ENCODE measurements around the gene MYRFL.

DNA sequence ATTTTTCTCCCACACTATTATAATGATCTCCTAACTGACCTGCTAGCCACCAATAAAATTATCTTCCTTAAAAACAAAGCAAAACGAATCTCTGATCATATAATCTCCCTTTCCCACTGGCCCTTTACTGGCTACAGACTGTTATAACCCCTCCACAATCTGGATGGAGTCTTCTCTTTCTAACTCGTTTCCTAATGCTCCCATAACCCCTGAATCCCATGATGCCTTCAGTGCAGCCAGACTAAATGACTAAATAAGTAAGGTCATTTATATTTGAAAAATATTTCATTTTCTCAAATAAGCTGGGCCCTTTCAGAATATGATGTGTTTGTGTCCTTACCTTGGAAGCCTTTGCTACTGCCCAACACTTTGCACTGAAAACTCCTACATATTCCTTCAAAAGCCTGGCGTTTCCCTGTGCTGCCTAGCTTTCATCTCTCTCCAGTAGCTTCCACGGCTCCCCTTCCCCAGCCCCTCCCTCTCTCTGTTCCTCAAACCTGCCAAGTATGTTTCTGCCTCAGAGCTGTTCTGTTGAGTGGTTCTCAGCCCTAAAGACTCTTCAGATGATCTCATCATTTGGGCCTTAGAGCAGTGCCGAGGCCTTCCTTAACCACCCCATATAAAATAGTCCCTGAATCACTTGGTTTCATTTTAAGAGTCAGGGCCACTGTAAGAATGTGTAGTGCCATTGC, 91.7 kb downstream of the MYRFL start:
- TF ChIP-seq, protein P1, sequence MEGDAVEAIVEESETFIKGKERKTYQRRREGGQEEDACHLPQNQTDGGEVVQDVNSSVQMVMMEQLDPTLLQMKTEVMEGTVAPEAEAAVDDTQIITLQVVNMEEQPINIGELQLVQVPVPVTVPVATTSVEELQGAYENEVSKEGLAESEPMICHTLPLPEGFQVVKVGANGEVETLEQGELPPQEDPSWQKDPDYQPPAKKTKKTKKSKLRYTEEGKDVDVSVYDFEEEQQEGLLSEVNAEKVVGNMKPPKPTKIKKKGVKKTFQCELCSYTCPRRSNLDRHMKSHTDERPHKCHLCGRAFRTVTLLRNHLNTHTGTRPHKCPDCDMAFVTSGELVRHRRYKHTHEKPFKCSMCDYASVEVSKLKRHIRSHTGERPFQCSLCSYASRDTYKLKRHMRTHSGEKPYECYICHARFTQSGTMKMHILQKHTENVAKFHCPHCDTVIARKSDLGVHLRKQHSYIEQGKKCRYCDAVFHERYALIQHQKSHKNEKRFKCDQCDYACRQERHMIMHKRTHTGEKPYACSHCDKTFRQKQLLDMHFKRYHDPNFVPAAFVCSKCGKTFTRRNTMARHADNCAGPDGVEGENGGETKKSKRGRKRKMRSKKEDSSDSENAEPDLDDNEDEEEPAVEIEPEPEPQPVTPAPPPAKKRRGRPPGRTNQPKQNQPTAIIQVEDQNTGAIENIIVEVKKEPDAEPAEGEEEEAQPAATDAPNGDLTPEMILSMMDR (IDR thresholded peaks at IDR 0.05; ENCODE audit: insufficient read depth, low read depth, low read length): no peak
- TF ChIP-seq EZH2 (IDR thresholded peaks at IDR 0.05; ENCODE audit: insufficient read depth, low read length): no peak

Measured in astrocyte (in vitro differentiated cells and primary cell).